CD4-positive, alpha-beta T cell (primary cell): ENCODE data around the gene TTYH3. TPM values are rescaled to one million over a fixed set of nuclear protein-coding genes. Genes with fewer than 3 reads are reported as not detected.

ENCODE experiments used
- ATAC-seq: fragments of 200-7000 bp; cut with Tn5 transposase; one replicate; pipeline ENCODE4 v1.10.0; 2022; ENCODE audit warnings: mild to moderate bottlenecking; ENCODE audit not compliant: poor library complexity
- CTCF ChIA-PET: fragments of 350-600 bp; sonication (Branson Sonifier 250); formaldehyde crosslinking; loops from one replicate; lab custom pipeline; 2021; ENCODE audit warnings: antibody characterized with exemption, inconsistent platforms; lab: Charles Lee
- POLR2A ChIA-PET: fragments of 350-600 bp; sonication (Branson Sonifier 250); formaldehyde crosslinking; loops from one replicate; lab custom pipeline; 2021; ENCODE audit warnings: antibody characterized with exemption, inconsistent platforms; lab: Charles Lee
- DNase-seq, 14 experiments: peaks; one replicate each; pipeline ENCODE4 v3.0.0-alpha.2; 2013 to 2020; ENCODE audit warnings: mixed read lengths in 2 of 14
- H3K27ac ChIP-seq, 2 donors: one replicate each; pipeline versions ENCODE4 v1.5.1 to v1.7.0; 2013; ENCODE audit warnings: low read length in 2 of 2, low read depth in 1 of 2, mild to moderate bottlenecking in 1 of 2
- H3K27me3 ChIP-seq, 2 experiments: 1 replicate in 1 of 2; 2 replicates in 1 of 2; pipeline versions ENCODE4 v1.6.1 to v1.7.0; 2013; ENCODE audit warnings: low read length in 2 of 2, control low read depth in 1 of 2, mild to moderate bottlenecking in 1 of 2, moderate library complexity in 1 of 2; ENCODE audit not compliant: insufficient read depth in 2 of 2, control insufficient read depth in 1 of 2
- H3K36me3 ChIP-seq: one replicate; pipeline ENCODE4 v1.6.1; 2013; ENCODE audit warnings: low read length, control low read depth; ENCODE audit not compliant: insufficient read depth
- H3K4me1 ChIP-seq: one replicate; pipeline ENCODE4 v1.6.1; 2013; ENCODE audit warnings: low read length, control low read depth; ENCODE audit not compliant: insufficient read depth
- H3K4me3 ChIP-seq: one replicate; pipeline ENCODE4 v1.5.1; 2013; ENCODE audit warnings: mild to moderate bottlenecking, low read length, moderate library complexity
- H3K9me3 ChIP-seq, 2 experiments: 1 replicate in 1 of 2; 2 replicates in 1 of 2; pipeline versions ENCODE4 v1.6.1 to v1.7.0; 2013; ENCODE audit warnings: low read length in 2 of 2, mild to moderate bottlenecking in 2 of 2, control low read depth in 1 of 2, moderate library complexity in 1 of 2; ENCODE audit not compliant: control insufficient read depth in 1 of 2, insufficient read depth in 1 of 2
- H3K27ac Mint-ChIP-seq: one replicate; pipeline ENCODE4 v1.8.0; 2020; ENCODE audit warnings: mixed read lengths
- H3K27me3 Mint-ChIP-seq: one replicate; pipeline ENCODE4 v1.8.0; 2021; ENCODE audit warnings: mixed read lengths
- H3K36me3 Mint-ChIP-seq: one replicate; pipeline ENCODE4 v1.8.0; 2021; ENCODE audit warnings: low read depth, mixed read lengths
- H3K4me1 Mint-ChIP-seq: one replicate; pipeline ENCODE4 v1.8.0; 2021; ENCODE audit warnings: low read depth, mixed read lengths
- H3K4me3 Mint-ChIP-seq: one replicate; pipeline ENCODE4 v1.8.0; 2020; ENCODE audit warnings: mild to moderate bottlenecking, mixed read lengths
- H3K9me3 Mint-ChIP-seq: one replicate; pipeline ENCODE4 v1.8.0; 2020; ENCODE audit warnings: mixed read lengths
- intact Hi-C, 2 experiments: fragments of 100-400 bp; cut with DNase I in 1 of 2; cut with micrococcal nuclease in 1 of 2; formaldehyde crosslinking; loops; one replicate each; pipeline versions ENCODE4 v1.15.1 to v1.9.0; 2023 to 2025; cut with DNase I, micrococcal nuclease
- total RNA-seq, 174 experiments: library from RNA in 2 of 174; stranded (reverse) in 2 of 174; gene quantifications; one replicate each; pipeline ENCODE4 v1.2.3 and lab custom pipeline; 2021 to 2026
- TF ChIP-seq, protein P1 (sequence below): fragments of 200-600 bp; IDR thresholded peaks from one replicate; pipeline ENCODE4 v1.8.0; 2022; ENCODE audit warnings: antibody characterized with exemption, mild to moderate bottlenecking

The TTYH3 gene
- total RNA-seq, 2 experiments from 2014 or later, result 7.9 to 9.3 TPM

GRCh38 chr7:2637066-2637471 lies 5.3 kb downstream of the TTYH3 start:
- Histone ChIP-seq H3K4me3 (no peak overlapping the region), H3K27ac (no peak overlapping the region), H3K9me3 (no peaks in the 10 kb centered on the region), H3K36me3 (no peaks in the 10 kb centered on the region), H3K4me1 (peaks cover 30% of the 10 kb centered on the region), H3K27me3 (no peaks in the 10 kb centered on the region)
- Mint-ChIP-seq H3K27ac (no peak overlapping the region), H3K27me3 (no peaks in the 10 kb centered on the region), H3K9me3 (no peaks in the 10 kb centered on the region), H3K4me1 (peaks cover 13% of the 10 kb centered on the region), H3K36me3 (no peaks in the 10 kb centered on the region), H3K4me3 (no peak overlapping the region)
- ATAC-seq (no peak), DNase-seq (peak in 1 of 14 experiments; percentile 18)
- TF ChIP-seq, protein P1, sequence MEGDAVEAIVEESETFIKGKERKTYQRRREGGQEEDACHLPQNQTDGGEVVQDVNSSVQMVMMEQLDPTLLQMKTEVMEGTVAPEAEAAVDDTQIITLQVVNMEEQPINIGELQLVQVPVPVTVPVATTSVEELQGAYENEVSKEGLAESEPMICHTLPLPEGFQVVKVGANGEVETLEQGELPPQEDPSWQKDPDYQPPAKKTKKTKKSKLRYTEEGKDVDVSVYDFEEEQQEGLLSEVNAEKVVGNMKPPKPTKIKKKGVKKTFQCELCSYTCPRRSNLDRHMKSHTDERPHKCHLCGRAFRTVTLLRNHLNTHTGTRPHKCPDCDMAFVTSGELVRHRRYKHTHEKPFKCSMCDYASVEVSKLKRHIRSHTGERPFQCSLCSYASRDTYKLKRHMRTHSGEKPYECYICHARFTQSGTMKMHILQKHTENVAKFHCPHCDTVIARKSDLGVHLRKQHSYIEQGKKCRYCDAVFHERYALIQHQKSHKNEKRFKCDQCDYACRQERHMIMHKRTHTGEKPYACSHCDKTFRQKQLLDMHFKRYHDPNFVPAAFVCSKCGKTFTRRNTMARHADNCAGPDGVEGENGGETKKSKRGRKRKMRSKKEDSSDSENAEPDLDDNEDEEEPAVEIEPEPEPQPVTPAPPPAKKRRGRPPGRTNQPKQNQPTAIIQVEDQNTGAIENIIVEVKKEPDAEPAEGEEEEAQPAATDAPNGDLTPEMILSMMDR, result no peak
- CTCF ChIA-PET, result no interaction called here
- POLR2A ChIA-PET, result no interaction called here
- intact Hi-C loops, result no loop called here

DNA sequence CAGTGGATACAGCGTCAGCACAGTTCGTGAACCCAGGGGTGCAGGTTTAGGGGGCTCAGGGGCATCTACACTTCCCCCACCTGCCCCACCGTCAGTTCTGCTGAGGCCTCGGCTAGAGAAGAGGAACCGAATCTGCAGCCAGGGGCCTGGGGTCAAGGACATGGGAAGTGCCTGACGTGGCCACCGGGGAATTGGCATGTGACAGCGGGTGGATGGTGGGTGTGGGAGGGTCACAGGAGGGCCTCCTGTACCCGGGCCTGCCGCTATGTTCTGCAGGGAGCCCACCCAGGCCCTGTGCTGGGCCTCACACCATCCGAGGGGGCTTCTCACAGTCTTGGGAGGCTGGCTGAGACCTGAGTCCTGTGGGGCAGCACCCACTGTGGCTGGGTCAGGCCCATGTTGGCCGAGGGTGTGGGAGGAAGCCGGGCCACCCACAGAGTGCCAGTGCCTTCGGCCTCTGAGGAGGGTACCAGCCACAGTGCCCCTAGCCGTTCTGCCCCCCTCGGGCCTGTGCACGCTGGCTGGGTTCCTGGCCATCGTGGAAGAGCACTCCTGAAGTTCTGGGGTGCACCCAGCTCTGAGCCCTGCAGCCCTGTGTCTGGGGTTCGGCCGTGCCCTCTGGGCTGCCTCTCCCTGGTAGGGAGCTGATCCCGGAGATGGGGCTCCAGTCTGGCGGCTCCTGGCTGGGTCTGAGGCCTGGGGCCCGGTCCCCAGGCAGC lies 5.9 kb downstream of the TTYH3 start:
- no peaks in the 10 kb centered on the region for H3K9me3 ChIP-seq
- Mint-ChIP-seq H3K27ac (no peak overlapping the region), H3K27me3 (no peaks in the 10 kb centered on the region), H3K36me3 (no peaks in the 10 kb centered on the region), H3K4me3 (no peak overlapping the region), H3K9me3 (no peaks in the 10 kb centered on the region), H3K4me1 (peaks cover 13% of the 10 kb centered on the region)
- peak in 3 of 14 experiments; percentile 25 to 65 (median 60) for DNase-seq
- H3K27ac ChIP-seq, result no peak overlapping the region
- POLR2A ChIA-PET, result no interaction called here
- H3K36me3 ChIP-seq, result no peaks in the 10 kb centered on the region
- CTCF ChIA-PET, result no interaction called here
- no peaks in the 10 kb centered on the region for H3K27me3 ChIP-seq
- peaks cover 25% of the 10 kb centered on the region for H3K4me1 ChIP-seq
- intact Hi-C loops, result no loop called here
- H3K4me3 ChIP-seq, result no peak overlapping the region
- TF ChIP-seq, protein P1, result no peak
- no peak for ATAC-seq

DNA sequence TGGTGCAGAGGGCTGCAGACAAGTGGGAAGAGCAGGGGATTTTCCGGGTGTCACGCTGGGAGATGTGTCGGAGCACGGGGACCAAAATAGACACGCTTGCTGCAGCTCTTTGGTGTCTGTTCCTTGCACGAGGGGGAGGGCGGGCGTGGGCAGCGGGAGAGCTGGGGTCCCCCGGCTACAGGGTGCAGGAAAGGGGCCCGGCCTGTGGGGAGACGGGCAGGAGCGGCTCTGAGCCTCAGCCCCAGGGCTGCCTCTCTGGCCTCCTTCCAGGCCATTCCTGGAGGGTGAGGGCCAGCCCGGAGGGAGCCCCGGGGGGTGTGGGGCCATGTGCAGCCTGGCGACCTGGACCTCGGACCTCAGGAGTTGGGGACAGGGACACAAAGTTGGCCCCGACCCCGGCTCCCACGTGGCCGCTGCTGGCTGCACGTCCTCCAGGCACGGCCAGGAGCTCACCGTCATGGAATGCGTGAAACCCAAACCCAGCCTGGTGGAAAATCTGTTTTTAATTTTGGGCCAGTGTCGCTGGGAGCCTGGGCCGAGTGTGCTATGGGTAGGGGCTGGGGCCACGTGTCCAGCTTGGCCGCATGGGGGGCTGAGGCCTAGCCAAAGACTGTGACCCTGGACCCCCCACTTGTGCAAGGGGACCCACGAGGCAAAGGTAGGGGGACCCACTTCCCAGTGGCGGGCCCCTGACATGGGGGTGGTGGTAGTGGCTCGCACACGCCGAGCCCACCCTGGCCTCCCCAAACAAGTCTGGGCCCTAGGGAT lies 6.6 kb downstream of the TTYH3 start:
- H3K36me3 ChIP-seq, result no peaks in the 10 kb centered on the region
- peaks cover 17% of the 10 kb centered on the region for H3K4me1 ChIP-seq
- H3K4me3 ChIP-seq, result no peak overlapping the region
- no peaks in the 10 kb centered on the region for H3K27me3 ChIP-seq
- intact Hi-C loops, result no loop called here
- CTCF ChIA-PET, result no interaction called here
- H3K27me3 Mint-ChIP-seq, result no peaks in the 10 kb centered on the region
- peaks cover 9% of the 10 kb centered on the region for H3K4me1 Mint-ChIP-seq
- ATAC-seq (no peak), DNase-seq (no peak)
- no peak overlapping the region for H3K27ac Mint-ChIP-seq
- H3K4me3 Mint-ChIP-seq, result no peak overlapping the region
- H3K36me3 Mint-ChIP-seq, result no peaks in the 10 kb centered on the region
- no peak overlapping the region for H3K27ac ChIP-seq
- H3K9me3 ChIP-seq, result no peaks in the 10 kb centered on the region
- POLR2A ChIA-PET, result no interaction called here
- TF ChIP-seq, protein P1, result no peak
- no peaks in the 10 kb centered on the region for H3K9me3 Mint-ChIP-seq
